ENCODE data around the gene NUDT16L1.

- TF ChIP-seq, protein P1, sequence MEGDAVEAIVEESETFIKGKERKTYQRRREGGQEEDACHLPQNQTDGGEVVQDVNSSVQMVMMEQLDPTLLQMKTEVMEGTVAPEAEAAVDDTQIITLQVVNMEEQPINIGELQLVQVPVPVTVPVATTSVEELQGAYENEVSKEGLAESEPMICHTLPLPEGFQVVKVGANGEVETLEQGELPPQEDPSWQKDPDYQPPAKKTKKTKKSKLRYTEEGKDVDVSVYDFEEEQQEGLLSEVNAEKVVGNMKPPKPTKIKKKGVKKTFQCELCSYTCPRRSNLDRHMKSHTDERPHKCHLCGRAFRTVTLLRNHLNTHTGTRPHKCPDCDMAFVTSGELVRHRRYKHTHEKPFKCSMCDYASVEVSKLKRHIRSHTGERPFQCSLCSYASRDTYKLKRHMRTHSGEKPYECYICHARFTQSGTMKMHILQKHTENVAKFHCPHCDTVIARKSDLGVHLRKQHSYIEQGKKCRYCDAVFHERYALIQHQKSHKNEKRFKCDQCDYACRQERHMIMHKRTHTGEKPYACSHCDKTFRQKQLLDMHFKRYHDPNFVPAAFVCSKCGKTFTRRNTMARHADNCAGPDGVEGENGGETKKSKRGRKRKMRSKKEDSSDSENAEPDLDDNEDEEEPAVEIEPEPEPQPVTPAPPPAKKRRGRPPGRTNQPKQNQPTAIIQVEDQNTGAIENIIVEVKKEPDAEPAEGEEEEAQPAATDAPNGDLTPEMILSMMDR (IDR thresholded peaks at IDR 0.05): no peak
- TF ChIP-seq POLR2A (IDR thresholded peaks at IDR 0.05): no peak
Observed at GRCh38 chr16:4694642-4695451, 1.5 kb downstream of the NUDT16L1 start.
